Measurements from ENCODE around the gene SIX2. TPM values are rescaled to one million over a fixed set of nuclear protein-coding genes. Genes with fewer than 3 reads are reported as not detected.

The SIX2 gene
- total and polyA plus RNA-seq, 2 of the 13 experiments (the other 11 are each of a cell fraction or from before 2014, with no cell fraction given): not detected

GRCh38 chr2:44964752-44965236, 44.5 kb downstream of the SIX2 start (continued):
- no peak for TF ChIP-seq PRMT3 (CRISPR knock-in tag; IDR thresholded peaks at IDR 0.05; ENCODE audit: borderline replicate concordance, low read depth)

DNA sequence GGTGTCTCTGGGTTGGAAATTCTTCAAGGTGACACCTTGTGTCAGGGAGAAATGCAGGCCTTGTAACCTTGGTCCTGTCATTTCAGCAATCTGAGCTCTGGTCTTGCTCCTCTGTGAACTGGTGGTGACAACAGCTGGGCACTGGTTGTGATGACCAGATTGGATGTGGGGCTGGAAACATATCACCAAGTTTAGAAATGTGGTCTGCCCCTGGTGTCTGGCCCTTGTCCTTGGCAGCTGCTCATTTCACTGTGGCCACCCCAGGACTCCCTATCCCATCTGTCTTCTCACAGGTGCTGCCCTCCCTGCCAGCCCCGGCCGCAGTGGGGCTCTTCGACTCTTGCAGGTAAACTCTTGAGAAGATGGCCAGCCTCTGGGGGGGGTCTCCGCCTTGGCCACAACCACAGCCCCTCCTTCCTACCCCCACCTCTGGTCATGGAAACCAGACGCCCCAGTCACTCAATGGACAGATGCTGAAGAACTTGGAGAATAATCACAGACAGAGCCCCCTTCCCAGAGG, 47.0 kb downstream of the SIX2 start:
- ATAC-seq (no peak; the same call in 2 of the 3 replicates), FAIRE-seq (no peak), DNase-seq (ENCODE audit: low spot score) (no peak)
- Histone ChIP-seq H3K36me3 (replicated peaks in 1 of 2; ENCODE audit: control insufficient read depth in 1 of 2, insufficient read depth in 2 of 2, low read length in 2 of 2) (no peaks in the 10 kb centered on the region), H2AFZ (ENCODE audit: low read length) (no peak overlapping the region), H3K79me2 (ENCODE audit: insufficient read depth, low read length) (no peaks in the 10 kb centered on the region), H3K27ac (ENCODE audit: extremely low read length, insufficient read depth, low read length) (no peak overlapping the region), H3K9me3 (ENCODE audit: low read length) (no peaks in the 10 kb centered on the region), H3K4me1 (ENCODE audit: insufficient read depth, low read length) (no peaks in the 10 kb centered on the region), H3K4me3 (replicated peaks in 1 of 3; ENCODE audit: insufficient read depth in 1 of 3, low read depth in 2 of 3, low read length in 3 of 3) (no peak overlapping the region), H3K9ac (ENCODE audit: insufficient read depth, low read depth, low read length) (no peak overlapping the region), H4K20me1 (ENCODE audit: insufficient read depth, low read length) (no peaks in the 10 kb centered on the region), H3K27me3 (ENCODE audit: control insufficient read depth in 1 of 2, insufficient read depth in 2 of 2, low read length in 2 of 2) (peaks cover 4 to 65% of the 10 kb centered on the region in 2 experiments; a peak in 3 of 5 replicates), H3K4me2 (ENCODE audit: low read depth, low read length) (no peak overlapping the region)
- ChIA-PET POLR2A (no interaction called here), CTCF (ENCODE audit: low intra/inter-chr PET ratio, low total read pairs) (no interaction called here)
- no TSS peak for BruUV-seq (replicated peaks)
- intact Hi-C loops (cut with micrococcal nuclease; ENCODE audit: unreplicated experiment): no loop called here
- WGBS (ENCODE audit: low lambda C conversion rate): 18% methylated on average over 4 of the region's 5 CpGs
- TF ChIP-seq ZNF280D (CRISPR knock-in tag; IDR thresholded peaks at IDR 0.05) (no peak), MEF2D (CRISPR knock-in tag; IDR thresholded peaks at IDR 0.05) (no peak)
- in situ Hi-C loops (cut with HindIII; ENCODE audit: extremely low pct_ligation_motif_present, low pct_unique_long_range_greater_than_20kb): no loop called here

Data from HepG2 (cell line).